Measurements from ENCODE around the gene MTA2.

MTA2 gene

GRCh38 chr11:62575156-62575555 lies 26.5 kb downstream of the MTA2 start (continued):
- TF ChIP-seq, protein P1, sequence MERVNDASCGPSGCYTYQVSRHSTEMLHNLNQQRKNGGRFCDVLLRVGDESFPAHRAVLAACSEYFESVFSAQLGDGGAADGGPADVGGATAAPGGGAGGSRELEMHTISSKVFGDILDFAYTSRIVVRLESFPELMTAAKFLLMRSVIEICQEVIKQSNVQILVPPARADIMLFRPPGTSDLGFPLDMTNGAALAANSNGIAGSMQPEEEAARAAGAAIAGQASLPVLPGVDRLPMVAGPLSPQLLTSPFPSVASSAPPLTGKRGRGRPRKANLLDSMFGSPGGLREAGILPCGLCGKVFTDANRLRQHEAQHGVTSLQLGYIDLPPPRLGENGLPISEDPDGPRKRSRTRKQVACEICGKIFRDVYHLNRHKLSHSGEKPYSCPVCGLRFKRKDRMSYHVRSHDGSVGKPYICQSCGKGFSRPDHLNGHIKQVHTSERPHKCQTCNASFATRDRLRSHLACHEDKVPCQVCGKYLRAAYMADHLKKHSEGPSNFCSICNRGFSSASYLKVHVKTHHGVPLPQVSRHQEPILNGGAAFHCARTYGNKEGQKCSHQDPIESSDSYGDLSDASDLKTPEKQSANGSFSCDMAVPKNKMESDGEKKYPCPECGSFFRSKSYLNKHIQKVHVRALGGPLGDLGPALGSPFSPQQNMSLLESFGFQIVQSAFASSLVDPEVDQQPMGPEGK (CRISPR knock-in tag; IDR thresholded peaks at IDR 0.05; ENCODE audit: borderline replicate concordance), result no peak
- no peak for TF ChIP-seq CSRNP3 (CRISPR knock-in tag; IDR thresholded peaks at IDR 0.05)
- TF ChIP-seq, protein P2, sequence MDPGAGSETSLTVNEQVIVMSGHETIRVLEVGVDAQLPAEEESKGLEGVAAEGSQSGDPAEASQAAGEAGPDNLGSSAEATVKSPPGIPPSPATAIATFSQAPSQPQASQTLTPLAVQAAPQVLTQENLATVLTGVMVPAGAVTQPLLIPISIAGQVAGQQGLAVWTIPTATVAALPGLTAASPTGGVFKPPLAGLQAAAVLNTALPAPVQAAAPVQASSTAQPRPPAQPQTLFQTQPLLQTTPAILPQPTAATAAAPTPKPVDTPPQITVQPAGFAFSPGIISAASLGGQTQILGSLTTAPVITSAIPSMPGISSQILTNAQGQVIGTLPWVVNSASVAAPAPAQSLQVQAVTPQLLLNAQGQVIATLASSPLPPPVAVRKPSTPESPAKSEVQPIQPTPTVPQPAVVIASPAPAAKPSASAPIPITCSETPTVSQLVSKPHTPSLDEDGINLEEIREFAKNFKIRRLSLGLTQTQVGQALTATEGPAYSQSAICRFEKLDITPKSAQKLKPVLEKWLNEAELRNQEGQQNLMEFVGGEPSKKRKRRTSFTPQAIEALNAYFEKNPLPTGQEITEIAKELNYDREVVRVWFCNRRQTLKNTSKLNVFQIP (CRISPR knock-in tag; IDR thresholded peaks at IDR 0.05; ENCODE audit: borderline replicate concordance, low read depth), result no peak
- no peak for TF ChIP-seq TOX (CRISPR knock-in tag; IDR thresholded peaks at IDR 0.05; ENCODE audit: borderline replicate concordance)

GRCh38 chr11:62574363-62575071 lies 27.1 kb downstream of the MTA2 start:
- ATAC-seq, result peak; percentile 37
- TF ChIP-seq ZFP3 (CRISPR knock-in tag; IDR thresholded peaks at IDR 0.05) (no peak), RARB (CRISPR knock-in tag; IDR thresholded peaks at IDR 0.05) (no peak), BACH2 (CRISPR knock-in tag; IDR thresholded peaks at IDR 0.05; ENCODE audit: borderline replicate concordance) (no peak), ZC3H10 (CRISPR knock-in tag; IDR thresholded peaks at IDR 0.05) (no peak), ZFP30 (CRISPR knock-in tag; IDR thresholded peaks at IDR 0.05) (no peak), CSDC2 (CRISPR knock-in tag; IDR thresholded peaks at IDR 0.05) (no peak), CSRNP3 (CRISPR knock-in tag; IDR thresholded peaks at IDR 0.05) (no peak), ZNF8 (CRISPR knock-in tag; IDR thresholded peaks at IDR 0.05) (no peak), SNAI2 (CRISPR knock-in tag; IDR thresholded peaks at IDR 0.05) (no peak)
- TF ChIP-seq, protein P3, sequence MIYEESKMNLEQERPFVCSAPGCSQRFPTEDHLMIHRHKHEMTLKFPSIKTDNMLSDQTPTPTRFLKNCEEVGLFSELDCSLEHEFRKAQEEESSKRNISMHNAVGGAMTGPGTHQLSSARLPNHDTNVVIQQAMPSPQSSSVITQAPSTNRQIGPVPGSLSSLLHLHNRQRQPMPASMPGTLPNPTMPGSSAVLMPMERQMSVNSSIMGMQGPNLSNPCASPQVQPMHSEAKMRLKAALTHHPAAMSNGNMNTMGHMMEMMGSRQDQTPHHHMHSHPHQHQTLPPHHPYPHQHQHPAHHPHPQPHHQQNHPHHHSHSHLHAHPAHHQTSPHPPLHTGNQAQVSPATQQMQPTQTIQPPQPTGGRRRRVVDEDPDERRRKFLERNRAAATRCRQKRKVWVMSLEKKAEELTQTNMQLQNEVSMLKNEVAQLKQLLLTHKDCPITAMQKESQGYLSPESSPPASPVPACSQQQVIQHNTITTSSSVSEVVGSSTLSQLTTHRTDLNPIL (CRISPR knock-in tag; IDR thresholded peaks at IDR 0.05; ENCODE audit: low read depth), result no peak

GRCh38 chr11:62573592-62574362 lies 27.9 kb downstream of the MTA2 start, which contains the start of gene EEF1G:
Gene EEF1G (minus strand): TSS chr11:62573891. CDS start chr11:62573842, 49 bp downstream.
- ATAC-seq, result peak; percentile 94
- TF ChIP-seq, protein P3 (CRISPR knock-in tag; IDR thresholded peaks at IDR 0.05; ENCODE audit: low read depth), result no peak
- TF ChIP-seq, protein P2 (CRISPR knock-in tag; IDR thresholded peaks at IDR 0.05; ENCODE audit: borderline replicate concordance, low read depth), result no peak
- no peak for TF ChIP-seq BACH2 (CRISPR knock-in tag; IDR thresholded peaks at IDR 0.05; ENCODE audit: borderline replicate concordance)
- TF ChIP-seq ZNF70 (CRISPR knock-in tag; IDR thresholded peaks at IDR 0.05), result no peak
- TF ChIP-seq ZNF8 (CRISPR knock-in tag; IDR thresholded peaks at IDR 0.05), result no peak
- no peak for TF ChIP-seq PPARA (CRISPR knock-in tag; IDR thresholded peaks at IDR 0.05; ENCODE audit: borderline replicate concordance)
- TF ChIP-seq, protein P1 (CRISPR knock-in tag; IDR thresholded peaks at IDR 0.05; ENCODE audit: borderline replicate concordance), result no peak
- TF ChIP-seq ESRRG (CRISPR knock-in tag; IDR thresholded peaks at IDR 0.05), result no peak
- no peak for TF ChIP-seq CSDC2 (CRISPR knock-in tag; IDR thresholded peaks at IDR 0.05)
- no peak for TF ChIP-seq TCF4 (CRISPR knock-in tag; IDR thresholded peaks at IDR 0.05; ENCODE audit: borderline replicate concordance)
- TF ChIP-seq TSHZ2 (CRISPR knock-in tag; IDR thresholded peaks at IDR 0.05), result no peak
- TF ChIP-seq ZC3H10 (CRISPR knock-in tag; IDR thresholded peaks at IDR 0.05), result no peak

All from SK-N-SH treated with all-trans-retinoic acid at 6 μM for 48 hours (cell line).